ENCODE results near the gene RAB9A.

RAB9A gene

DNA sequence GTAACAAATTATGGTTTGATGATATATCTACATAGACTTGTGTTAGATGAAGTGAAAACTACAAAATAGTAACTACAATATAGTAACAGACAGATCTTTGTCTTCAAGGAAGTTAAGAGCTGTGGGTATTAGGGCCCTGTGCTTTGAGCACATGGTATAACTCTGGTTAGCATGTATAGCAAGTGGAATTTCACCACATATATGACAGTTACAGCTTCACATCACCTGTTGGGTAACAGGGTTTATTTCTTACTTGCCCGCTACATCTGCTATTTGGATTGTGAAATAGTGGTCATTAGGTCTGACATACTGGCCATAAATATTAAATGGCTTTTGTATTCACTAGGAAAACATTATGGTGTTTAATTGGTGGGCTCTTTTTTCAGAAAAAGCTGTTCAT is 65.8 kb downstream of the RAB9A start:
- H3K36me3 Mint-ChIP-seq (ENCODE audit: low read depth), result peaks cover 14% of the 10 kb centered on the region
- no peak overlapping the region for H3K27ac Mint-ChIP-seq
- no peaks in the 10 kb centered on the region for H3K9me3 Mint-ChIP-seq
- intact Hi-C loops (cut with micrococcal nuclease), result loop anchor here (10.0 kb wide), 1 partner anchor 280 kb away; no protein-coding TSS in a partner anchor
- H3K27me3 Mint-ChIP-seq, result no peaks in the 10 kb centered on the region
- H3K4me3 Mint-ChIP-seq, result no peak overlapping the region
- H3K4me1 Mint-ChIP-seq (ENCODE audit: low read depth), result peaks cover 28% of the 10 kb centered on the region

DNA sequence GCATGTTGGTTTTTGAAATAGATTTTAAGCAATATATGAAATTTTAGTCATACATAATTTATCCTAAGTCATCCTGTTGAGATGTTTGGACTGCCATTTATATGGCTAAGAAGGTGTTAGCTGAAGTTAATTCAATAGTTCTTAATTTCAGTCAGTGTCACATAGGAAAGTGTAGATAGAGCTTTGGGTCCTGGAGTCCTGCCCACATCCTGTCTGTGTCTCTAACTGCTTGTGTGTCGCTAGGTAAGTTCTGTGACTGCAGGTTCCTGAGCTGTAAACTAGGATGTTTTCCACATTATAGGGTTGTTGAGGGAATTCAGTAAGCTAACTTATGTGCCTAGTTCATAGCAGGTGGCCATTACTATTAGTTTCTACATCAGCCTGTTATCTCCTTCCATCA is 66.3 kb downstream of the RAB9A start:
- no peaks in the 10 kb centered on the region for H3K27me3 Mint-ChIP-seq
- intact Hi-C loops (cut with micrococcal nuclease), result loop anchor here (10.0 kb wide), 1 partner anchor 280 kb away; no protein-coding TSS in a partner anchor
- H3K27ac Mint-ChIP-seq, result no peak overlapping the region
- H3K9me3 Mint-ChIP-seq, result no peaks in the 10 kb centered on the region
- peaks cover 14% of the 10 kb centered on the region for H3K36me3 Mint-ChIP-seq (ENCODE audit: low read depth)
- no peak overlapping the region for H3K4me3 Mint-ChIP-seq
- H3K4me1 Mint-ChIP-seq (ENCODE audit: low read depth), result peaks cover 32% of the 10 kb centered on the region

GRCh38 chrX:13756381-13756780 is 67.5 kb downstream of the RAB9A start:
- Mint-ChIP-seq H3K4me1 (ENCODE audit: low read depth) (peaks cover 37% of the 10 kb centered on the region), H3K27ac (no peak overlapping the region), H3K9me3 (no peaks in the 10 kb centered on the region), H3K4me3 (no peak overlapping the region), H3K36me3 (ENCODE audit: low read depth) (peaks cover 14% of the 10 kb centered on the region), H3K27me3 (no peaks in the 10 kb centered on the region)
- intact Hi-C loops (cut with micrococcal nuclease), result loop anchor here (10.0 kb wide), 1 partner anchor 278 kb away; no protein-coding TSS in a partner anchor

DNA sequence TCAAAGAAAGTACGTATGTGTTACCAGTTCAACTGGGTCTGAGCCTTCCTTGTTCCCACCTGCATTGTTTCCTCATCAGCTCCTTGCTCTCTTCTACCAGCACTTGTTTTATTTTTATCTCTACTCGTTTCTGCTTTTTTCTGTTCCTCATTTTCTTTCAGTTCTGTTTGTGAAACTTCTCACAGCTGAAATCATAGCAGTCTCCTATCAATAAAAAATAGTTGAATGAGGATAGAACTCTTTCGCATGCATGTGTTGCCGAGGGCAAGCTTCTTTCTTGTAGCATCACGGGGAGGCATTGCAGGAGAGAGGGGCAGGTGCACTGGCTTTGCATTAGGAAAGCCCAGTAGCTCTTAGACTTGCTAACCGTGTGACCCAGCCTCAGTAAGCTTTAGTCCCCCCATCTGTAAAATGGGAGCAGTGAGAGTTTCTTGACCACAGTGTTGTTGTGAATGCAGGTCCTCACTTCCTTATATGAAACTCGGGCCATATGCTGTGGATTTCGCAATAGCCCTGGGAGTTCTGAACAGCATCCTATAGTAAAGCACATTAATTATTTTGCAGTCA is 70.3 kb downstream of the RAB9A start:
- H3K27me3 Mint-ChIP-seq, result no peaks in the 10 kb centered on the region
- H3K4me1 Mint-ChIP-seq (ENCODE audit: low read depth), result peaks cover 29% of the 10 kb centered on the region
- peaks cover 14% of the 10 kb centered on the region for H3K36me3 Mint-ChIP-seq (ENCODE audit: low read depth)
- no peak overlapping the region for H3K27ac Mint-ChIP-seq
- H3K9me3 Mint-ChIP-seq, result no peaks in the 10 kb centered on the region
- intact Hi-C loops (cut with micrococcal nuclease), result loop anchor here (10.0 kb wide), 1 partner anchor 276 kb away; no protein-coding TSS in a partner anchor
- no peak overlapping the region for H3K4me3 Mint-ChIP-seq

All from dendritic cell treated with granulocyte-macrophage colony-stimulating factor and Interleukin-4, amounts not matched to agents 40 ng/mL and 50 ng/mL, for 4 days (primary cell).